CD4-positive, alpha-beta T cell treated with Interleukin-4 for 1 hour (primary cell): Measurements from ENCODE around the gene ATP1A3.
A peak's percentile ranks its signal among the peaks of the same experiment; 100 is the strongest.
"Not testable (repeated sequence)": the region's sequence is repeated elsewhere in the genome, so short reads cannot be mapped to it uniquely, and the experiment has no call there.

Source experiments
- DNase-seq, 2 donors: peaks; one replicate each; pipeline ENCODE4 v3.0.0-alpha.2; 2020 to 2022

The ATP1A3 gene

DNA sequence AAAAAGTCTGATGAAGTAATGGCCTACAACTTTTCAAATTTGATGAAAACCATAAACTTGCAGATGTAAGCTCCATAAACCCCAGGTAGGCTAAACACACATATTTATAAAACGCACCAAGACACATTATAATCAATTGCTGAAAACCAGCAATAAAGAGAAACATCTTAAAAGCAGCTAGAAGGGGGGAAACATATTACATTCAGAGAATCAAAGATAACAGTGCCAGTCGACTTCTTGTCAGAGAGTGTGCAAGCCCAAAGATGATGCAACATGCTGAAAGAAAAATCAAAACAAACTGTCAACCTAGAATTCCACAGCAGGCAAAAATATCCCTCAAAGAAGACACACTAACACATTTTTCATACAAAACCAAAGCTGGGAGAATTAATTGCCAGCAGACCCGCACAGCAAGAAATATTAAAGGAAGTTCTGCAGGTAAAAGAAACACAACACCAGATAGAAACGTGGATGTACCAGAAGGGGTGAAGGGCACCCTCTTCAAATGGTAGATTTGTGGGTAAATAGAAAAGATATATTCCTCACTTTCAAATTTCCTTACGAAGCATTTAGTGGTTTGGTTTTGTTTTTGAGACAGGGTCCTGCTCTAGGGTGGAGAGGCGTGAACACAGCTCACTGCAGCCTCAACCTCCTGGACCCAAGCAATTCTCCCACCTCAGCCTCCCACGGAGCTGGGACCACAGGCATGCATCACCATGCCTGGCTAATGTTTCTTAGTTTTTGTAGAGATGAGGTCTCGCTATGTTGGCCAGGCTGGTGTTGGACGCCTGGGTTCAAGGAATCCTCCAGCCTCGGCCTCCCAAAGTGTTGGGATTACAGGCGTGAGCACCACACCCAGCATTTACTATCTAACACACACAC is 16.5 kb upstream of the ATP1A3 start:
- no peak for DNase-seq

DNA sequence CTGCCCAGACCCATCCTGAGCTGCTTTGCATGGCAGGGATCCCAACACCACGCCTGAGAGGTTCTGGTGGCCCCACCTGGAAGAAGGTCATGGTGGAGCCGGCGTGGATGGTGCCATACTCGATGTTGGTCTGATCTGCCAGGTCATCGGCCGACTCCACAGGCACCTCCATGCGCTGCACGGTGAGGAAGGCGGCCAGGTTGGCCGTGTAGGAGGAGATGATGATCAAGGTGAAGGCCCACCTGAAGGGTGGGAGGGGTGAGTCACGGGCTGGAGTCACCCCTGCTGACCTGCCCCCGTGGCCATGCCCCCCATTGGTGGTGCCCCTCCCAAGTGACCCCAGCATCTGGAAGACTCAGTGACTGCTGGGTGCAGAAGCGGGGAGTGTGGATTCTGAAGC is 12.5 kb upstream of the ATP1A3 start:
- DNase-seq = no peak

DNA sequence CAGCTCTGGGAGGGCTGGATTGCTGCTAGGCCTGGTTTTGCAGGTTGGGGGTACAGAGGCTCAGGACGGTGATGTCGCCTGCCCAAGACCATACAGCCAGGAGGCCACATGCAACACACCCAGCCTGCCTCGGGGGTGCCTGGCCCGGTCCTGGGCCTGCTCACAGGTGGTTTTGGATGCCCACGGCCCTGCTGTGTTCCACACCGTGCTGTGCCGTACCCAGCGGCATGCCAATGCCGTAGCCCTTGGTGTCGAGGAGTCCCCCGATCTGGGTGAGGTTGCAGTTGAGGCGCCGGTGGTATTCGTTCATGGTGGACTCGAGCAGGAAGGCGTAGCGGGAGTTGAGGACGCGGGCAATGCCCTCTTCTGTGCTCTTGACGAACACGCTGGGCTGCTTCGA is 11.5 kb upstream of the ATP1A3 start:
- DNase-seq = no peak

DNA sequence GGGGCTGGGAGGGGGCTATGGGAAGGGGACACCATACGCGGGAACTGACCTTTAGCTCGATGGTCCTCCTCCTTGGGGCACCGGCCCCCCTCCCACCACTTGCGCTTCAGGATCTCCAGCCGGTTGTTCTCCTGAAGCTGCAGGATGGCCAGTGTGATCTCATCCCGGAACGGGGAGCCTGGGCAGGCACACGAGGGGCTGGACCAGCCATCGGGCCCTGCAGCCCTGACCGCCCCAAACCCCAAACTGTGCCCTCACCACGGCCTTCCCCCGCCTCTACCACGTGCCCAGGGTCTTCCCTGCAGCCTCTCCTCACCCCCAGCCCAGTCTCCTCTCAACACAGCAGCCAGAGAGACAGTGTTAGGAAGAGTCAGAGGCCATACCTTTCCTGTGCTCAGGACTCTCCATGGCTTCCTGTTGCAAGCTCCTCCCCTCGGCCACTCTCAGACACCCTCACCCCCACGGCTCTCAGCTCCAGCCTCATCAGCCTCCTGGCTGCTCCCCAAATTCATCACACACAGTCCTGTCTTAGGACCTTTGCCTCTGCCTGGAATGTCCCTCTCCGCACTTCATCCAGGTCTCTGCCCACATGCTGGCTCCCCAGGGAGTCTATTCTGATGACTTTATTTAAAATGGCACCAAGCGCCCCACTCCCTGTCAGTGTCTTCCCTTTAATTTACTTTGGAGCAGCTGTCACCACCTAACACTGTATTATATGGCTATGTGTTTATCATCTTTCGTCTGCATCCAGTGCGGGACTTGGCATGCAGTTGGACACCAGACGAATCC is 9.7 kb upstream of the ATP1A3 start:
- DNase-seq = no peak

GRCh38 chr19:41999878-42000208 is 5.8 kb upstream of the ATP1A3 start:
- no peak for DNase-seq

DNA sequence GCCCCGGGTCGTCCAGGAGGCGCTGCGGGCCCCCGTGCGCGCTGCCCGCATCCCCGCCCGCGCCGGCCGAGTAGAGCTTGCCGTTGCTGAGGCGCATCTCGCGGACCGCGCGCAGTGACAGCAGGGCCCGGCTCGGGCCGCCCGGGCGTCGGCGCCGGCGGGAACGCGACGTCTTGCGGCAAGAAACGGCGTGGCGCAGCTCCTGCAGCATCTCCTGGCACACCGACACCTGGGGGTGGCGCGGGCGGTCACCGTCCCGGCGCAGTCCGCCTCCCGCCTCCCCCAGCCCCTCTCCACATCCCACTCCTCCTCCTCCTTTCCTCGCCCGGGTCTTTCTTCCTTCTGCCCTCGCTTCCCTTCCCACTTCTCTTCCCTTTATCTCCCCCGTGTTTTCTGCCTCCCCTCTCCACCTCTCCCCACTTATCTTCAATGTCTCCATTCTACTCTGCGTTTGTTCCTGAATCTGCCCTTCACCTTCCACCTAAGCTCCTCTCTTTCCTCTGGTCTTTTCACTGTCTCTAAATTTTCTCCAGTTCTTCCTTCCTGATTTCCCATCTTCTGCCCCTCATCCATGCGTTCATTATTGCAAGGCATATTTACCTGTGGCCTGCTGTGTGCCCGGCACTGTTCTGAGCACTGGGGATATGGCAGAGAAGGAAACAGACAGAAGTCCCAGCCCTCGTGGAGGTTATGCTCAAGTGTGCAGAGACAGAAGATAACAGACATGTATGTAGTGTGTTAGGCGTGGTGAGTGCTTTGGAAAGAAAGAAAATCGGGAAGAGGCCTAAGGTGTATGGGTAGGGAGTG is 5.2 kb upstream of the ATP1A3 start:
- DNase-seq = no peak

DNA sequence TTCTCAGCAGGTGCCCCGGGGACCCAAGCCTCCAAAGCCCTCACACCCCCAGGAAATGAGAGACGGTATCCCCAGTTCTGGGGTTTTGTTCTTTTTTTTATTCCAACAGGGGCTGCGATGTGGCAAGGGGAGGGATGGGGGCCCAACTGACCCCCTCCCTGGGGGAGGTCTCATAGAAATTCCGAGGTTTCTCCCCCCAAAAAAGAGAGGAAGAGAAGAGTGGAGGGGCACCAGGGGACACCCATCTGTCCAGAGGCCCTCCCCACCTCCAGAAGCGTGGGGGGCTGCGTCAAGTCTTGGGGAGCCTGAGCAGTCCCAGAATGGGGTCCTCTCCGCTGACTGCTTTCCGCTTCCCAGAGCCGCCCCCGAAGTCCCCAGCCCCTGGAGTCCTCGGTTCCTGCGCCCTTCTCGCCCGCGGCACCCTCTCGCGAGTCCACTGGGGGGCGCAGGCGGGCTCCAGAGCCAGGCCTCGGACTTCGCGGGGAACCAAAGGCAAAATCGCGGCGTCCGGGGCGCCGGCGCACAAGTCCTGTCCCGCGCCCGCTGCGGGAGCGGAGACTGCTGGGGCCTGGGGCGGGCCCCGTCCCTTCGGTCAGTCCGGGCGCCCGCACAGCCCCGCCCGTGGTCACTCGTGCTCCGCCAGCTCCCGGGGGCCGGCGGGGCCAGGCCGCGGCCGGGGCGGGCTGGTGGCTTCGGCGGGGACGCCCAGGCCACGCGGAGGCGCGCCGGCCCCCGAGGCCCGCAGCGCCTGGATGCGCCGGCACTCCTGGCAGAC is 4.4 kb upstream of the ATP1A3 start:
- peak in 1 of 2 donors; percentile 14 for DNase-seq

DNA sequence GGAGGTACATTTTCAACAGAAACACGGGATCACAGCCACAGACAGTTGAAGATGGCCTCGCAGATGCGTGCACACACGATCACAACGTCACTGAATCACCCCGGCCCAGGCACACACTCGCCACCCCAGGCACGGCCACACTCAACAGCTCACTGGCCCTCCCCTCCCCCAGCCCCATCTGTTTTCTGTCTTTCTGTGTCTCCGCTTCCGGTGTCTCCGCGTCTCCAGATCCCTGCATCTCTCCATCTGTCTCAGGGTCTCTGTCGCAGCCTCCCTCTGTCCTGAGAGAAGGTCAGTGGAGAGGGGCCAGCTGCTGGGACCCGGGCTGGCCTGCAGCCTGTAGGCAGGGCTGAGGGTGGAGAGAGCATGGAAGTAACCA is 3.8 kb upstream of the ATP1A3 start:
- no peak for DNase-seq

DNA sequence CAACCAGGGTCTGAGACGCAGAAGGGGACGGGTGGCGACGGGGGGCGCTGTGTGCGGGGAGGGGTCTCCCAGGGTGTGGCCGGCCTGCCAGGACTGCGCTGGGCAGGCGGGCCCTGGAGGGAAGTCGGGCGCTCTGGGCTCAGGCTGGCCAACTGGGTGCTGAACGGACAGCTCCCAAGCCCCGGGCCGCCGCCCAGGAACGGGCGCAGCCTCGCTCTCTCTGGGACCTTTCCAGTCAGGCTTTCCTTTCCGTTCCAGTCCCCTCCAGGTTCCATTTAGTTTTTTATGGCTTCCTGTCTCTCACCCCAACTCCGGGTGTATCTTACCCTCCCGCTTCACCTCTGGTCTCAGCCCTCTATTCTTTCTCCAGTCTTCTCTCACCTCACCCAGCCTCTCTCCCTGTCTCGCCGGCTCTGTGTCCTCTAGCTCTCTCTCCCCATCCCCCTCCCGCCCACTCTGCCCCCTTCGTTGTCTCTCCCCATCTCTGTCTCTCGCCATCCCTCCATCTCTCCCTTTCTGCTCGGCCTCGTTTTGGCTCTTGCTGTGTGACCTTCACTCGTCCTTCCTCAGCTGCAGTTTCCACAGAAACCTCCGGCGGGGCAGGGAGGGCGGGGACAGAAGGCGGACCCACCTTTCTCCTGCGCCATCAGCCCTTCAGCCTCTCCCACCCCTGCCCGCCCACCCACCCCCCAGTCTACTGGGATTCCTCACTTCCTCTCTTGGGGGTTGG is 3.3 kb upstream of the ATP1A3 start:
- peak in 1 of 2 donors; percentile 29 for DNase-seq

DNA sequence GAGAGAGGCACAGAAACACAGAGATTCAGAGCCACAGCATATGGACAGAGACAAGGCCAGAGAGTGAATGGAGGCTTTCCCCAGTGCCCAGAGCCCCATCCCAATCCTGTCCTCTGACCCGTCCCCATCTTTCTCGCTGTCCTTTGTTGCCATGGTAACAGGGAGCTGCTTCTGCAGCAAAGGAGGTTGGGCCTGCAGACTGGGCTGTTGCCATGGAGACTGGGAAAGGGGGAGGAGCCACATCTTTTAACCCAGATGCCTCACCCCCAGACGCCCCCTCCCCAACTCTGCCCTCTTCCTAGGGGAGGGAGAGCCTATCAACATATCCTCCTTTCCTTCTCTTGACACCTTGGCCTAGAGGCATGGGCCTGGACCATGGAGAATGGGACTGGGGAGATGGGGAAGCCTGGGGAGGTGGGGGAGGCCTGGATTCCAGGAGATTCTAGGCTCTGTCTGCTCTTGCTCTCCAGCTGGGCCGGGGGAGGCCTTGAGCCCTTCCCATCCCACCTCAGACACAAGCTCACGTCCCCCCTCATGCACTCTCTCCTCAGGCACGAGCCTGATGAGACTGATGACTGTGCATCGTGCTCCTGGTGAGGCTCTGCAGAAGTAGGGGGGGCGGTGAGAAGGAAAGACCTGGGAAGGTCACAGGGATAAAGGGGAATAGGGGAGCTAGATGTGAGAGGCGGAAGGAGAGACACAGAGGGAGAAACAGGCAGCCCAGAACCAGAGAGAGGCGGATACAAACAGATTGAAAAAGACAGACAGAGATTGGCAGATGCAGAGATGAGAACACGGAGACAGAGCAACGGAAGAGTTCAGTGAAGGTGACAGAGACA is 2.1 kb upstream of the ATP1A3 start:
- no peak for DNase-seq

DNA sequence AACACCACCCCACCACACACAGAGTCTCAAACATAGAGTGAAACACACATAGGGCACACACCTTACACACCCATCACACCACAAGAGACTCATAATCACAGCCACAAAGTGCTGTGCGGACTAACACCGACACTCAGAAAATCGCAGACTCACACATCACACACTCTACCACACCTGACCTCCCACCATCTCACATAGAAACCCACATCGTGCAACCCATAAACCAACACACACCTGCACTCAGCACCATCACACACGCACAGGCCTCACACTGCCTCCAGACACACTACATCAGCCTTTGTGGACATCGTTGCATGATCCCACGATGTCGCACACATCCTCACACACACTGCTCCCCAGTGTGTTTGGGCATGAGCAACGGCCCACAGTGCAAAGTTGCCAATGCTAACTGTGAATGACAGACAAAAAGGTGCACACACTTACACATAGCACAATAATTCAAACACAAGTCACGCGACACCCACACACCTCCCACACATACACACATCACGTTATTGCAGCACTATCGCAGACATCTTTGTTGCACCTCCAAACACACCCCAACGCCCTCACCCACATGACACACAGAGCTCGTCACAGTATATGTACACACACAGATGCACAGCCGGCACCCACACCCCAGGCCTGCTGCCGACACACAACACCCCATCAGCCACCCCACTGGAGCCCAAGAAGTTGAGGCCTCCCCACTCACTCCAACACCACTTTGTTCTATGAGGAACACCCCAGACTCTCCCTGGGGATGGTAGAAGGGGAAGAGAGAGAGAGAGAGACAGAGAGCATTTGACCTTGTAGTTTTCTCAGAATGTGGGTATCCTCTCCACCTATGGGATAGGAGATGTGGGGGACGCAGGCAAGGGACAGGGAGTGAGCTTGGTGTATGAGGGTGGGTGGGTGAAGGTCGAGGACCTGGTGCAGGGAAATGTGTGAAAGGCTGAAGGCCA is 1.2 kb upstream of the ATP1A3 start:
- DNase-seq = no peak

- DNase-seq = no peak
Observed at GRCh38 chr19:41994521-41994971, 516 bp upstream of the ATP1A3 start.

DNA sequence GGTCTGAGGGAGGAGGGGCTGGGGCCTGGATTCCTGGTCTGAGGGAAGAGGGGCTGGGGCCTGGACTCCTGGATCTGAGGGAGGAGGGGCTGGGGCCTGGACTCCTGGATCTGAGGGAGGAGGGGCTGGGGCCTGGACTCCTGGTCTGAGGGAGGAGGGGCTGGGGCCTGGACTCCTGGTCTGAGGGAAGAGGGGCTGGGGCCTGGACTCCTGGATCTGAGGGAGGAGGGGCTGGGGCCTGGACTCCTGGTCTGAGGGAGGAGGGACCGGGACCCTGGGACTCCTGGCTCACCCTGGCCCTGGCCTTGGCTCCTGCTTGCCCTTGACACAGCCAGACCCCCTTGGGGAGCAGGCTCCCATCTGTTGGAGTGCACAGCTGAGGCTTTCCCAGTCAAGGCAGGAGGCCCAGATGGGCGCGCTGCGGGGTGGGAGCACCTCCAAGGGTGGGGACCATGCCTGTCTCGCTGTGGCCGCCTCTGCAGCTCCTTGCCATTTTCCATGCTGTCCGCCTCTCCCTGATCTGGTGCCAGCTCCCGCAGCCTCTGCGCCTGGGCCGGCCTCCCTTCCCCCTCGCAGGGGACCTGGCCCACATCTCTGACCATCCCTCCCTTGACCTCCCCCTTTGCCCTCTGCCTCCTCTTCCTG is 2.0 kb downstream of the ATP1A3 start:
- not testable (repeated sequence) for DNase-seq

DNA sequence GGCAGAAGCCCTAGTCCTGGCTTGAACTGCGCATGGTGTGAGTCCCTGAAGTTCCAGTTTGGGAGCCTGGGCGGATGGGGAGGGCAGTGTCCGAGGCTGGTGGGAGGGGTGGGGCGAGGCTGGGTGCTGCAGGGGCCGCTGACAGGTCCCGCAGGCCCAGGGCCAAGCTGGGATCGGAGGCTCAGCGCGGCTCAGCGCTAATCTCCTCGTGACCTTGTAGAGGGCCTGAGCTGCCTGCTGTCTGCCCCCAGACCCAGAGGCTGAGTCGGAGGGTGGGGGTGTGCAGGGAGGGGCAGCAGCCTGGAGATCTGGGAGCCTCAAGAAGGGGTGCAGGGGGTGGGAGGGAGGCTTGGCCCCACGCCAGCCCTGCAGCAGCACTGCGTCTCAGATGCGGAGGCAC is 3.0 kb downstream of the ATP1A3 start:
- DNase-seq = no peak

- DNase-seq = no peak
Observed at GRCh38 chr19:41990615-41991014, 3.4 kb downstream of the ATP1A3 start.

- DNase-seq = no peak
Observed at GRCh38 chr19:41990028-41990427, 4.0 kb downstream of the ATP1A3 start.

- DNase-seq = no peak
Observed at GRCh38 chr19:41988947-41989346, 5.1 kb downstream of the ATP1A3 start.

- no peak for DNase-seq
Observed at GRCh38 chr19:41987141-41987860, 6.7 kb downstream of the ATP1A3 start.
